Activated CD8-positive, alpha-beta memory T cell treated with anti-CD3 and anti-CD28 coated beads, Interleukin-2, amount 50 U/mL, for 1 hour (primary cell): ENCODE results near the gene PCDHA9.
"Not testable (repeated sequence)": the region's sequence is repeated elsewhere in the genome, so short reads cannot be mapped to it uniquely, and the experiment has no call there.

Source experiments
- DNase-seq: peaks from one replicate; pipeline ENCODE4 v3.0.0-alpha.2; 2020; ENCODE audit errors: extremely low read depth

PCDHA9 gene

GRCh38 chr5:140835622-140836510 lies 12.3 kb upstream of the PCDHA9 start:
- DNase-seq, result no peak

GRCh38 chr5:140840978-140841962 lies 6.9 kb upstream of the PCDHA9 start, which contains the start of gene PCDHA8:
Gene PCDHA8, plus strand, starts transcription at chr5:140841187. Its CDS starts 135 bp downstream, at chr5:140841322.
- no peak for DNase-seq

- no peak for DNase-seq
Measured at GRCh38 chr5:140842798-140843733, 5.1 kb upstream of the PCDHA9 start.

DNA sequence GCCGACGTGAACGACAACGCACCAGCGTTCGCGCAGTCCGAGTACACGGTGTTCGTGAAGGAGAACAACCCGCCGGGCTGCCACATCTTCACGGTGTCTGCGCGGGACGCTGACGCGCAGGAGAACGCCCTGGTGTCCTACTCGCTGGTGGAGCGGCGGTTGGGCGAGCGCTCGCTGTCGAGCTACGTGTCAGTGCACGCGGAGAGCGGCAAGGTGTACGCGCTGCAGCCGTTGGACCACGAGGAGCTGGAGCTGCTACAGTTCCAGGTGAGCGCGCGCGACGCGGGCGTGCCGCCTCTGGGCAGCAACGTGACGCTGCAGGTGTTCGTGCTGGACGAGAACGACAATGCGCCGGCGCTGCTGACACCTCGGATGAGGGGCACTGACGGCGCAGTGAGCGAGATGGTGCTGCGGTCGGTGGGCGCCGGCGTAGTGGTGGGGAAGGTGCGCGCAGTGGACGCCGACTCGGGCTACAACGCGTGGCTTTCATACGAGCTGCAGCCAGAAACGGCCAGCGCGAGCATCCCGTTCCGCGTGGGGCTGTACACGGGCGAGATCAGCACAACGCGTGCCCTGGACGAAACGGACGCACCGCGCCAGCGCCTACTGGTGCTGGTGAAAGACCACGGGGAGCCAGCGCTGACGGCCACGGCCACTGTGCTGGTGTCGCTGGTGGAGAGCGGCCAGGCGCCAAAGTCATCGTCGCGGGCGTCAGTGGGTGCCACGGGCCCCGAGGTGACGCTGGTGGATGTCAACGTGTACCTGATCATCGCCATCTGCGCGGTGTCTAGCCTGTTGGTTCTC lies 1.9 kb downstream of the PCDHA9 start:
- DNase-seq, result not testable (repeated sequence)

DNA sequence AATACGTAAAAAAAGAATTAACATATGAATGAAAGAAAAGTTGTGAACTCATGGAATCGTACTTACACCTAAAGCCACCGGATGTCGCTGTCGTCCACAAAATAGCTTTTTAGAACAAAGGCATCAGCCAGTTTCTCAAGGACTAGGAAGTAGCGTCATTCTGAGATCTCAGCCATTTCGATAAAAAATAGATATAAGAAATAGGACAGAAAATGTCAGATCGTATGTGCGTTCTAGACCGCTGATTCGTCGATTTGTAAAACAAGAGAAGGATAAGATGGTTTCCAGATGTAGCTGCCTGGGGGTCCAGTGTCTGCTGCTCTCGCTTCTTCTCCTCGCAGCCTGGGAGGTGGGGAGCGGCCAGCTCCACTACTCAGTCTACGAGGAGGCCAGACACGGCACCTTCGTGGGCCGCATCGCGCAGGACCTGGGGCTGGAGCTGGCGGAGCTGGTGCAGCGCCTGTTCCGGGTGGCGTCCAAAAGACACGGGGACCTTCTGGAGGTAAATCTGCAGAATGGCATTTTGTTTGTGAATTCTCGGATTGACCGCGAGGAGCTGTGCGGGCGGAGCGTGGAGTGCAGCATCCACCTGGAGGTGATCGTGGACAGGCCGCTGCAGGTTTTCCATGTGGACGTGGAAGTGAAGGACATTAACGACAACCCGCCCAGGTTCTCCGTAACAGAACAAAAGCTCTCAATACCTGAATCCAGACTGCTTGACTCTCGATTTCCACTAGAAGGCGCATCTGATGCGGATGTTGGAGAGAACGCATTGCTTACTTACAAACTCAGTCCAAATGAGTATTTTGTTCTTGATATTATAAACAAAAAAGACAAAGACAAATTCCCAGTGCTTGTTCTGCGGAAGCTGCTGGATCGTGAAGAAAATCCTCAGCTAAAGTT lies 7.8 kb downstream of the PCDHA9 start, which contains the start of gene PCDHA10:
TSS of gene PCDHA10 (plus strand) at position 126 of the 903 bp plus-strand sequence. CDS start at position 278, 152 bp downstream.
- DNase-seq, result no peak

- DNase-seq, result no peak
Measured at GRCh38 chr5:140857177-140857986, 9.2 kb downstream of the PCDHA9 start.

GRCh38 chr5:140857987-140858240 lies 9.7 kb downstream of the PCDHA9 start:
- no peak for DNase-seq

- no peak for DNase-seq
Measured at GRCh38 chr5:140862441-140863295, 14.5 kb downstream of the PCDHA9 start.

DNA sequence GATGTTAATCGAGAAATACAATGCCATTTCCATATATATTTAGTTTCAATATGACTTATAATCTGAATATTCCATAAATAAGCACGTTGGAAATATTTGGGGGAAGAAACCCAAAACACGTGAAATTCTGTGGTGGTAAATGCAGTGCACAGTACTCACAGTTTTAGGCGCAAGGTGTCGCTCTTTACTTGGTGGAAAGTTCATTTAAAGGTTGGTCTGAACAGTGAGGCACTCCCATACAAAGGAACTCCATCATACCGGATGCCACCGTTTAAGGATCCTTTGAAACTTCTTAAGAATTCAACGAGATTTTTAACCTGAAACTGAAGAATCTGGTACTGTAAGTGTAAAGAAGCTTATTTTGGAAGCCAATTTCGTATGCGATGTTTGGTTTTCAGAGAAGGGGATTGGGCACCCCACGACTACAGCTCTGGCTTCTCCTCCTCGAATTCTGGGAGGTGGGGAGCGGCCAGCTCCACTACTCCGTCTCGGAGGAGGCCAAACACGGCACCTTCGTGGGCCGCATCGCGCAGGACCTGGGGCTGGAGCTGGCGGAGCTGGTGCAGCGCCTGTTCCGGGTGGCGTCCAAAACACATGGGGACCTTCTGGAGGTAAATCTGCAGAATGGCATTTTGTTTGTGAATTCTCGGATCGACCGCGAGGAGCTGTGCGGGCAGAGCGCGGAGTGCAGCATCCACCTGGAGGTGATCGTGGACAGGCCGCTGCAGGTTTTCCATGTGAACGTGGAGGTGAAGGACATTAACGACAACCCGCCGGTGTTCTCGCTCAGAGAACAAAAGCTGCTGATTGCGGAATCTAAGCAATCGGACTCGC lies 20.8 kb downstream of the PCDHA9 start, which contains the start of gene PCDHA11:
TSS of gene PCDHA11 (plus strand) at position 237 of the 834 bp plus-strand sequence. CDS start at position 384, 147 bp downstream.
- no peak for DNase-seq

- no peak for DNase-seq
Measured at GRCh38 chr5:140869555-140869886, 21.3 kb downstream of the PCDHA9 start.

- DNase-seq, result no peak
Measured at GRCh38 chr5:140870221-140871201, 22.3 kb downstream of the PCDHA9 start.

GRCh38 chr5:140875085-140876065 lies 27.2 kb downstream of the PCDHA9 start, which contains the start of gene PCDHA12:
Gene PCDHA12, plus strand, starts transcription at chr5:140875308. Its CDS starts 165 bp downstream, at chr5:140875473.
- no peak for DNase-seq

GRCh38 chr5:140876541-140877261 lies 28.5 kb downstream of the PCDHA9 start:
- not testable (repeated sequence) for DNase-seq

GRCh38 chr5:140877262-140877581 lies 29.0 kb downstream of the PCDHA9 start:
- DNase-seq, result no peak
